GM12878 (cell line): Measurements from ENCODE around the gene NR2F2. TPM values are rescaled to one million over a fixed set of nuclear protein-coding genes. Genes with fewer than 3 reads are reported as not detected.

ENCODE experiments used
- ATAC-seq: fragments of 200-7000 bp; cut with Tn5 transposase; 3 replicates; pipeline ENCODE4 v1.9.1; 2020; ENCODE audit warnings: mild to moderate bottlenecking, moderate library complexity
- BruUV-seq: library from RNA; stranded (reverse); fragments of 400-500 nt; replicated peaks from 2 replicates; lab custom pipeline; 2021; lab: Mats Ljungman, UMichigan
- CTCF ChIA-PET: fragments of 300-600 bp; sonication (Branson Sonifier 250); formaldehyde crosslinking; extraction: SDS; loops from one replicate; lab custom pipeline; 2021; ENCODE audit warnings: inconsistent platforms; lab: Yijun Ruan, JAX
- POLR2A ChIA-PET: fragments of 350-600 bp; formaldehyde crosslinking; extraction: SDS; loops from one replicate; lab custom pipeline; 2021; ENCODE audit warnings: inconsistent platforms; lab: Charles Lee
- RAD21 ChIA-PET: fragments of 300-600 bp; sonication (Branson Sonifier 250); formaldehyde crosslinking; loops from one replicate; lab custom pipeline; 2023; ENCODE audit warnings: antibody characterized with exemption; ENCODE audit not compliant: unreplicated experiment; lab: Charles Lee
- SMC1A ChIA-PET: fragments of 300-600 bp; sonication (Branson Sonifier 250); formaldehyde crosslinking; loops from one replicate; lab custom pipeline; 2023; ENCODE audit not compliant: unreplicated experiment, uncharacterized antibody; lab: Charles Lee
- DNase-seq: peaks from one replicate; pipeline ENCODE4 v3.0.0-alpha.2; 2011; ENCODE audit warnings: low read depth, low spot score
- FAIRE-seq: peaks from 3 replicates; lab custom pipeline; 2011; peaks lifted over from hg19 to GRCh38; lab: Jason Lieb, UNC
- H2AFZ ChIP-seq: 2 replicates; pipeline ENCODE4 v1.6.0; 2011; ENCODE audit warnings: low read depth, low read length, control low read depth; ENCODE audit not compliant: control insufficient read depth
- H3K27ac ChIP-seq: 2 replicates; pipeline ENCODE4 v1.5.1; 2011; ENCODE audit warnings: control low read depth; ENCODE audit not compliant: control insufficient read depth, insufficient read depth
- H3K27me3 ChIP-seq, 2 experiments: replicated peaks in 1 of 2; 2 replicates each; pipeline versions ENCODE4 v1.6.0 to v1.6.1; 2011; ENCODE audit warnings: low read length in 1 of 2; ENCODE audit not compliant: control insufficient read depth in 2 of 2, insufficient read depth in 2 of 2
- H3K36me3 ChIP-seq, 2 experiments: 2 replicates each; pipeline ENCODE4 v1.5.1; 2011; ENCODE audit warnings: low read length in 1 of 2; ENCODE audit not compliant: control insufficient read depth in 2 of 2, insufficient read depth in 2 of 2
- H3K4me1 ChIP-seq: 2 replicates; pipeline ENCODE4 v1.6.1; 2011; ENCODE audit warnings: mild to moderate bottlenecking, low read length, moderate library complexity, mixed read lengths; ENCODE audit not compliant: control insufficient read depth, insufficient read depth
- H3K4me2 ChIP-seq: 2 replicates; pipeline ENCODE4 v1.6.0; 2011; ENCODE audit warnings: control low read depth; ENCODE audit not compliant: control insufficient read depth, insufficient read depth
- H3K4me3 ChIP-seq: fragments of 200-600 bp; sonication (generic); 2 replicates; pipeline ENCODE4 v1.5.1; 2016
- H3K79me2 ChIP-seq: 2 replicates; pipeline ENCODE4 v1.6.0; 2011; ENCODE audit warnings: low read length; ENCODE audit not compliant: control insufficient read depth, insufficient read depth
- H3K9ac ChIP-seq: 2 replicates; pipeline ENCODE4 v1.8.0; 2011; ENCODE audit warnings: low read length, control low read depth, mixed read lengths; ENCODE audit not compliant: control insufficient read depth, insufficient read depth
- H3K9me3 ChIP-seq: replicated peaks from 3 replicates; pipeline ENCODE4 v1.5.1; 2011; ENCODE audit warnings: mild to moderate bottlenecking, low read length; ENCODE audit not compliant: control insufficient read depth, insufficient read depth
- H4K20me1 ChIP-seq: 2 replicates; pipeline ENCODE4 v1.6.0; 2011; ENCODE audit not compliant: control insufficient read depth, insufficient read depth
- E2F8 ChIP-seq: fragments of 450-650 bp; IDR thresholded peaks from 2 replicates; pipeline ENCODE4 v1.6.1; 2018; ENCODE audit warnings: mild to moderate bottlenecking, low read depth, moderate library complexity; ENCODE audit not compliant: partially characterized antibody
- HCFC1 ChIP-seq: fragments of 150-350 bp; IDR thresholded peaks from 2 replicates; pipeline ENCODE4 v1.6.1; 2014; ENCODE audit warnings: low read length
- IKZF2 ChIP-seq, 2 experiments: fragments of 450-650 bp; IDR thresholded peaks; 2 replicates each; pipeline ENCODE4 v1.6.1; 2017; ENCODE audit warnings: mild to moderate bottlenecking in 2 of 2, moderate library complexity in 2 of 2
- IRF4 ChIP-seq: IDR thresholded peaks from 2 replicates; pipeline ENCODE4 v1.6.1; 2011; ENCODE audit warnings: low read depth, low read length
- NBN ChIP-seq: fragments of 450-650 bp; IDR thresholded peaks from 2 replicates; pipeline ENCODE4 v1.6.1; 2016
- POLR2A ChIP-seq: IDR thresholded peaks from 2 replicates; pipeline ENCODE4 v1.6.1; 2011; ENCODE audit warnings: low read depth, mild to moderate bottlenecking, low read length
- RAD21 ChIP-seq: IDR thresholded peaks from 2 replicates; pipeline ENCODE4 v1.6.1; 2011; ENCODE audit warnings: mild to moderate bottlenecking, low read depth, low read length, moderate library complexity; ENCODE audit not compliant: insufficient read depth
- RB1 ChIP-seq: fragments of 450-650 bp; formaldehyde crosslinking; IDR thresholded peaks from 2 replicates; pipeline ENCODE4 v1.6.1; 2017; ENCODE audit warnings: mild to moderate bottlenecking, borderline replicate concordance
- SMARCA5 ChIP-seq: fragments of 450-650 bp; IDR thresholded peaks from 2 replicates; pipeline ENCODE4 v1.6.1; 2017; ENCODE audit warnings: mild to moderate bottlenecking
- SMC3 ChIP-seq: IDR thresholded peaks from 2 replicates; pipeline ENCODE4 v1.6.1; 2011; ENCODE audit warnings: low read length, improper control_type of control experiment, borderline replicate concordance
- YY1 ChIP-seq: IDR thresholded peaks from 2 replicates; pipeline ENCODE4 v1.6.1; 2011; ENCODE audit warnings: low read depth, mild to moderate bottlenecking, low read length
- ZNF24 ChIP-seq: fragments of 450-650 bp; IDR thresholded peaks from 2 replicates; pipeline ENCODE4 v1.6.1; 2017; ENCODE audit warnings: antibody characterized with exemption, mild to moderate bottlenecking
- ZNF592 ChIP-seq: fragments of 450-650 bp; IDR thresholded peaks from 2 replicates; pipeline ENCODE4 v1.6.1; 2017; ENCODE audit warnings: mild to moderate bottlenecking, moderate library complexity
- ZZZ3 ChIP-seq: IDR thresholded peaks from 2 replicates; pipeline ENCODE4 v1.6.1; 2011; ENCODE audit warnings: low read depth; ENCODE audit not compliant: control insufficient read depth, insufficient read length
- WGBS: methylation state at CpG from one replicate; pipeline ENCODE4 v1.1.6; 2016; ENCODE audit warnings: low lambda C conversion rate; ENCODE audit not compliant: insufficient replicate concordance, insufficient coverage; ENCODE audit errors: missing lambda C conversion rate; 5-methylcytosine and 5-hydroxymethylcytosine counted together
- in situ Hi-C: fragments of 300-500 bp; cut with MboI; formaldehyde crosslinking; loops from 9 replicates; pipeline ENCODE4 v1.14.3; 2018; ENCODE audit warnings: mixed read lengths
- intact Hi-C: fragments of 100-400 bp; cut with micrococcal nuclease; formaldehyde crosslinking; loops from one replicate; pipeline ENCODE4 v1.14.2; 2022; ENCODE audit not compliant: unreplicated experiment
- polyA plus RNA-seq, 11 experiments: library from polyadenylated mRNA; depleted of rRNA in 4 of 11; unstranded in 6 of 11; stranded (reverse) in 5 of 11; fragments of >200 nt; fragmentation: Nextera tagmentation in 4 of 11; fragmentation: Illumina TruSeq in 1 of 11; extraction: Ambion mirVana in 4 of 11; extraction: Trizol in 1 of 11; gene quantifications; 1 replicate in 1 of 11; 2 replicates in 10 of 11; pipeline versions ENCODE4 v1.2.1 to v1.2.3, GENCODE V29; 2011 to 2016; ENCODE audit warnings: inconsistent platforms in 2 of 11, missing spikeins in 2 of 11, low read depth in 1 of 11
- total RNA-seq, 4 experiments: library from RNA; depleted of rRNA in 3 of 4; stranded (reverse); fragments of >200 nt in 3 of 4; fragmentation: Illumina TruSeq in 1 of 4; extraction: Trizol in 1 of 4; gene quantifications; 2 replicates each; pipeline versions ENCODE4 v1.2.1 to v1.2.3, GENCODE V29; 2013 to 2021
- TF ChIP-seq, protein P1 (sequence below): fragments of 450-650 bp; IDR thresholded peaks from 2 replicates; pipeline ENCODE4 v1.6.1; 2017; ENCODE audit warnings: low read depth, mild to moderate bottlenecking, moderate library complexity

Gene NR2F2
- total and polyA plus RNA-seq, 10 of the 15 experiments (the other 5 are each of a cell fraction or from before 2014, with no cell fraction given), result 1.1 to 10.1 (median 3.2) TPM

- Histone ChIP-seq H3K27me3 (peaks cover 0 to 23% of the 10 kb centered on the region in 2 experiments; a peak in 2 of 4 replicates), H3K4me2 (peak overlapping the region; percentile 74), H3K4me1 (peaks cover 6% of the 10 kb centered on the region; the same call in 1 of the 2 replicates), H3K4me3 (peak overlapping the region; percentile 55), H2AFZ (peak overlapping the region; percentile 46), H4K20me1 (no peaks in the 10 kb centered on the region), H3K79me2 (no peaks in the 10 kb centered on the region), H3K27ac (0 out of 2 replicates have a peak overlapping the region, but pooled peaks have one; percentile 25), H3K36me3 (no peaks in the 10 kb centered on the region), H3K9me3 (no peaks in the 10 kb centered on the region; the same call in 2 of the 3 replicates), H3K9ac (no peak overlapping the region)
- no TSS peak for BruUV-seq
- in situ Hi-C loops, result loop anchor here (10.0 kb wide), 1 partner anchor 908 kb away; no protein-coding TSS in a partner anchor
- intact Hi-C loops, result loop anchor here (1.0 to 5.0 kb wide), 8 partner anchors 18 to 910 kb away; no protein-coding TSS in a partner anchor
- DNase-seq, result peak; percentile 61
- ChIA-PET POLR2A (interaction anchor here (0.5 to 7.4 kb wide), 10 partner anchors 8 to 1300 kb away, joined by 3 to 163 read pairs (median 5); no protein-coding TSS in a partner anchor), RAD21 (interaction anchor here (0.6 to 7.6 kb wide), 59 partner anchors 9 to 1428 kb away, joined by 3 to 252 read pairs (median 4); no protein-coding TSS in a partner anchor), CTCF (interaction anchor here (0.6 to 7.2 kb wide), 47 partner anchors 9 to 1657 kb away, joined by 3 to 212 read pairs (median 4); no protein-coding TSS in a partner anchor), SMC1A (interaction anchor here (0.6 to 7.4 kb wide), 57 partner anchors 9 to 1067 kb away, joined by 3 to 105 read pairs (median 5); no protein-coding TSS in a partner anchor)
- peak; percentile 64 for FAIRE-seq
- WGBS, result under 1% methylated on average over 14 of the region's 14 CpGs
- peak; percentile 55 for ATAC-seq
- TF ChIP-seq, protein P1, sequence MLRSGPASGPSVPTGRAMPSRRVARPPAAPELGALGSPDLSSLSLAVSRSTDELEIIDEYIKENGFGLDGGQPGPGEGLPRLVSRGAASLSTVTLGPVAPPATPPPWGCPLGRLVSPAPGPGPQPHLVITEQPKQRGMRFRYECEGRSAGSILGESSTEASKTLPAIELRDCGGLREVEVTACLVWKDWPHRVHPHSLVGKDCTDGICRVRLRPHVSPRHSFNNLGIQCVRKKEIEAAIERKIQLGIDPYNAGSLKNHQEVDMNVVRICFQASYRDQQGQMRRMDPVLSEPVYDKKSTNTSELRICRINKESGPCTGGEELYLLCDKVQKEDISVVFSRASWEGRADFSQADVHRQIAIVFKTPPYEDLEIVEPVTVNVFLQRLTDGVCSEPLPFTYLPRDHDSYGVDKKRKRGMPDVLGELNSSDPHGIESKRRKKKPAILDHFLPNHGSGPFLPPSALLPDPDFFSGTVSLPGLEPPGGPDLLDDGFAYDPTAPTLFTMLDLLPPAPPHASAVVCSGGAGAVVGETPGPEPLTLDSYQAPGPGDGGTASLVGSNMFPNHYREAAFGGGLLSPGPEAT, result peak; percentile 76
- TF ChIP-seq IKZF2 (IDR thresholded peaks at IDR 0.05), result peak in 1 of 2 experiments; percentile 26; a peak in 2 of 4 replicates
- TF ChIP-seq RB1, result peak; percentile 45; the same call in 1 of the 2 replicates
- 0 out of 2 replicates have a peak, but pooled peaks have one; percentile 24 for TF ChIP-seq ZNF24
- TF ChIP-seq POLR2A, result no peak
- TF ChIP-seq HCFC1, result no peak
- peak; percentile 63 for TF ChIP-seq RAD21
- peak; percentile 41 for TF ChIP-seq E2F8
- 0 out of 2 replicates have a peak, but pooled peaks have one; percentile 14 for TF ChIP-seq IRF4
- TF ChIP-seq SMARCA5, result peak; percentile 93
- TF ChIP-seq NBN, result peak; percentile 72; the same call in 1 of the 2 replicates
- peak; percentile 68; the same call in 1 of the 2 replicates for TF ChIP-seq SMC3
- peak; percentile 37; the same call in 1 of the 2 replicates for TF ChIP-seq YY1
- TF ChIP-seq ZZZ3, result no peak
- TF ChIP-seq ZNF592, result peak; percentile 51; the same call in 1 of the 2 replicates
Observed at GRCh38 chr15:96327155-96327741, 3.3 kb upstream of the NR2F2 start.
